ENCODE measurements around the gene MSS51.

DNA sequence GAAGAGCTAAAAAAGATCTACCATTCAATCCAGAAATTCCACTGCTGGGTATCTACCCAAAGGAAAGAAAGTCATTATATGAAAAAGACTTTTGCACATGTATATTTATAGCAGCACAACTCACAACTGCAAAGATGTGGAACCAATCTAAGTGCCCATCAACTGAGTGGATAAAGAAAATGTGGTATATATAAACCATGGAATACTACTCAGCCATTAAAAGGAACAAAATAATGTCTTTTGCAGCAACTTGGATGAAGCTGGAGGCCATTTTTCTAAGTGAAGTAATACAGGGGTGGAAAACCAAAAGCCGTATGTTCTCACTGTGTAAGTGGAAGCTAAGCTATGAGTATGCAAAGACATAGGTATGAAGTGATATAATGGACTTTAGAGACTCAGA lies 22.5 kb downstream of the MSS51 start:
- TF ChIP-seq GATA2 (IDR thresholded peaks at IDR 0.05; ENCODE audit: low read depth, low read length), result no peak
- no peak for TF ChIP-seq GATA3 (IDR thresholded peaks at IDR 0.05; ENCODE audit: low read depth, low read length)

All from SH-SY5Y (cell line).